Astrocyte (in vitro differentiated cells and primary cell): ENCODE measurements around the gene PRIM2. TPM values are rescaled to one million over a fixed set of nuclear protein-coding genes. Genes with fewer than 3 reads are reported as not detected.
"Not testable (repeated sequence)": the region's sequence is repeated elsewhere in the genome, so short reads cannot be mapped to it uniquely, and the experiment has no call there.

Source experiments
- DNase-seq: peaks from one replicate; pipeline ENCODE4 v3.0.0-alpha.2; 2010; ENCODE audit warnings: low read depth
- FAIRE-seq: peaks from 2 replicates; lab custom pipeline; 2011; peaks lifted over from hg19 to GRCh38; lab: Jason Lieb, UNC
- H2AFZ ChIP-seq: 2 replicates; pipeline ENCODE4 v1.6.0; 2012; ENCODE audit warnings: low read depth, low read length, inconsistent platforms
- H3K27ac ChIP-seq: 2 replicates; pipeline ENCODE4 v1.5.1; 2011; ENCODE audit warnings: low read depth, low read length, inconsistent platforms
- H3K27me3 ChIP-seq: 2 replicates; pipeline ENCODE4 v1.6.0; 2011; ENCODE audit warnings: low read length, inconsistent platforms; ENCODE audit not compliant: insufficient read depth
- H3K36me3 ChIP-seq: 2 replicates; pipeline ENCODE4 v1.5.1; 2011; ENCODE audit warnings: low read length, inconsistent platforms; ENCODE audit not compliant: insufficient read depth
- H3K4me1 ChIP-seq: 2 replicates; pipeline ENCODE4 v1.5.1; 2011; ENCODE audit warnings: low read length, inconsistent platforms; ENCODE audit not compliant: insufficient read depth
- H3K4me2 ChIP-seq: 2 replicates; pipeline ENCODE4 v1.6.0; 2012; ENCODE audit warnings: low read length, inconsistent platforms
- H3K4me3 ChIP-seq: 2 replicates; pipeline ENCODE4 v1.5.1; 2011; ENCODE audit warnings: low read depth, mild to moderate bottlenecking, low read length, inconsistent platforms; ENCODE audit not compliant: insufficient read depth
- H3K79me2 ChIP-seq: 2 replicates; pipeline ENCODE4 v1.6.0; 2012; ENCODE audit warnings: mild to moderate bottlenecking, low read length, inconsistent platforms; ENCODE audit not compliant: insufficient read depth
- H3K9ac ChIP-seq: 2 replicates; pipeline ENCODE4 v1.6.0; 2012; ENCODE audit warnings: mild to moderate bottlenecking, low read length, inconsistent platforms
- H3K9me3 ChIP-seq: 2 replicates; pipeline ENCODE4 v1.5.1; 2012; ENCODE audit warnings: low read depth, mild to moderate bottlenecking, low read length, inconsistent platforms; ENCODE audit not compliant: insufficient read depth
- H4K20me1 ChIP-seq: 2 replicates; pipeline ENCODE4 v1.6.0; 2012; ENCODE audit warnings: low read length, inconsistent platforms; ENCODE audit not compliant: insufficient read depth
- H3K27ac Mint-ChIP-seq: one replicate; pipeline ENCODE4 v1.8.0; 2021; ENCODE audit warnings: mild to moderate bottlenecking, mixed read lengths; ENCODE audit not compliant: unreplicated experiment
- H3K27me3 Mint-ChIP-seq: one replicate; pipeline ENCODE4 v1.8.0; 2021; ENCODE audit warnings: low read depth, mixed read lengths; ENCODE audit not compliant: unreplicated experiment
- H3K36me3 Mint-ChIP-seq: one replicate; pipeline ENCODE4 v1.8.0; 2021; ENCODE audit warnings: low read depth, mixed read lengths; ENCODE audit not compliant: unreplicated experiment
- H3K4me1 Mint-ChIP-seq: one replicate; pipeline ENCODE4 v1.8.0; 2021; ENCODE audit warnings: low read depth, mixed read lengths; ENCODE audit not compliant: unreplicated experiment
- H3K4me3 Mint-ChIP-seq: one replicate; pipeline ENCODE4 v1.8.0; 2021; ENCODE audit warnings: mild to moderate bottlenecking, moderate library complexity, mixed read lengths; ENCODE audit not compliant: unreplicated experiment
- H3K9me3 Mint-ChIP-seq: one replicate; pipeline ENCODE4 v1.8.0; 2021; ENCODE audit warnings: mild to moderate bottlenecking, mixed read lengths; ENCODE audit not compliant: unreplicated experiment
- total RNA-seq: library from RNA; stranded (reverse); gene quantifications from 2 replicates; pipeline ENCODE4 v1.2.1, GENCODE V29; 2021

Gene PRIM2
- total RNA-seq, 1 donor from 2014 or later = 11.9 TPM

DNA sequence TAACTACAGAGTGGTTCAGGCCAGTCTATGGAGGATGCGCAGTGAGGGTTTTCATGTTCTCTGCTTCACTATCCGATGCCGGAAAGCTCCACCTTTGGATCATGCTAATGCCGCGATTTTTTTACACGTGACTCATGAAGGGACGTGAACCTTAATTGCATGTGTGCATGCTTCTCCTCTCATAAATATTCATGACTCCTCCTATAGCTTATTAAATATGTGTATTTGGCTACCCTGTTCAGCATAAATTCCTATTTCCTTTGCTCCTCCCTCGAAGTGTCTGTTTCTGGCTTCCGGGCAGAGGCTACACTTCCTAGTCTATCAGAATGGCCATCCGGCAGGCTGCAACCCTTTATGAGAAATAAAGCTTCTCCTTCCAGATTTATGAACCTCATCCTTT lies 185.0 kb downstream of the PRIM2 start:
- not testable (repeated sequence) for H3K36me3 Mint-ChIP-seq, H3K27me3 Mint-ChIP-seq, H4K20me1 ChIP-seq, H3K36me3 ChIP-seq, H3K27me3 ChIP-seq, H3K9me3 Mint-ChIP-seq, H2AFZ ChIP-seq, H3K27ac Mint-ChIP-seq, H3K4me3 Mint-ChIP-seq, H3K4me1 ChIP-seq, FAIRE-seq, H3K4me1 Mint-ChIP-seq, H3K4me2 ChIP-seq, H3K79me2 ChIP-seq, H3K9me3 ChIP-seq, H3K4me3 ChIP-seq, H3K27ac ChIP-seq, DNase-seq, H3K9ac ChIP-seq

DNA sequence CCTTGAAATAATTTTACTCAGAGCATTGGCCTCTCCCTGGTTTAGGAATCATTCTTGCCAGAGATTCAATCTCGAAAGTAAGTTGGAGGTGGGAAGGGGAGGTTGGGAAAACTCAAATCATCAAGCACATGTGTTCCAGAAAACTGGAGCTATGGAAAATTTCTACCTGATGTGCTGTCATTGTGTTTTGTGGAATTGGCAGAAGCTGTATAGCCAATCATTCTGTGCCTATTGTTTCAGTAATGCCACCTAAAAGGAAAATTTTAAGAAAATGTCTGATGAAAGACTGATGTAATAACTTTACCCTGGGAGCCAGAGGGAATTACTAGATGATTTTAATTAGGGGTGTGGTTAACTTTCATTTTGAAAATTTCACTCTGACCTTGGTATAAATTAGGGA lies 187.8 kb downstream of the PRIM2 start:
- not testable (repeated sequence) for H3K36me3 Mint-ChIP-seq, H2AFZ ChIP-seq, H3K27me3 Mint-ChIP-seq, H3K9ac ChIP-seq, H3K27ac Mint-ChIP-seq, FAIRE-seq, H3K36me3 ChIP-seq, H3K27ac ChIP-seq, H3K4me3 Mint-ChIP-seq, DNase-seq, H3K79me2 ChIP-seq, H3K4me3 ChIP-seq, H3K4me1 Mint-ChIP-seq, H3K4me1 ChIP-seq, H4K20me1 ChIP-seq, H3K27me3 ChIP-seq, H3K4me2 ChIP-seq, H3K9me3 ChIP-seq, H3K9me3 Mint-ChIP-seq

DNA sequence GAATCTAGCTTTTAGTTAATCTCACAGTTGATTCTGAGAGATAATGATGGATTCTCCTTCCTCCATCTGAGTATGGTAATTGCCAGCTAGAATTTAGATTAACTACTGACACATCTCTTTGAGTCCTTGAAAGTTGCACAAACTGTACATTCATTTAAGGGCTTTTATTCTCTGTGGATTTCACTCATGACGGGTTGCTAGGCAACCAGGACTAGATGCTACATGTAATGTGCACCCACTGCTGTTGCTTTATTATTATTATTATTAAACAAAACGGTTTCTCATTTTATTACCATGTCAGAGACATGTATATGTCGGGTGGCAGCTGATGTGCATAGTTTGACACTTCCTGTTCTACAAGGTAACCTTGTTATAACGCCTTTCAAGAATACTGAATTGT lies 193.0 kb downstream of the PRIM2 start:
- not testable (repeated sequence) for H2AFZ ChIP-seq, H3K4me2 ChIP-seq, H3K36me3 ChIP-seq, H3K27me3 ChIP-seq, FAIRE-seq, H4K20me1 ChIP-seq, H3K36me3 Mint-ChIP-seq, DNase-seq, H3K4me1 ChIP-seq, H3K27me3 Mint-ChIP-seq, H3K79me2 ChIP-seq, H3K4me3 ChIP-seq, H3K9me3 Mint-ChIP-seq, H3K27ac ChIP-seq, H3K9me3 ChIP-seq, H3K4me1 Mint-ChIP-seq, H3K4me3 Mint-ChIP-seq, H3K27ac Mint-ChIP-seq, H3K9ac ChIP-seq

DNA sequence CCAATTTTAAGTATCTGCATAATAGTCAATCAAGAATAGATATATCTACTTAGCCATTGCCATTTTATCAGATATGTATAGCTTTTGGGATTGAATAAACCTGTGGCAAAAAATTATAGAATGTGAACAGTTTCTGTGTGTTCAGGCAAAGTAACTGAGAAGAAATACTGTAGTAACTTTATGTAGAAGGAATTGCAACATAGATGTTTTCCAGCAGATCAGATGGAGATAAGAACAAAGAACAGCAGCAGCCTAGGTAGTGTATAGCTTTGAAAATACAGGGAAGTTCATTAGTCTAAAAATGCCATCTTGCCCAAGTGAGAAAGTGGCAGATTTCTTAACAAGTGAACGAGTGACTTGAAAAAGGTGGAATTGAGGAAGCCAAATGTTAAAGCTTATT lies 197.7 kb downstream of the PRIM2 start:
- H2AFZ ChIP-seq, H3K27ac ChIP-seq, H3K27ac Mint-ChIP-seq, H3K79me2 ChIP-seq, H3K27me3 Mint-ChIP-seq, DNase-seq, H3K4me3 ChIP-seq, H3K9me3 ChIP-seq, H3K27me3 ChIP-seq, H3K36me3 ChIP-seq, H3K36me3 Mint-ChIP-seq, H3K4me2 ChIP-seq, H3K4me1 ChIP-seq, H3K4me1 Mint-ChIP-seq, H3K4me3 Mint-ChIP-seq, H4K20me1 ChIP-seq, H3K9me3 Mint-ChIP-seq, H3K9ac ChIP-seq, FAIRE-seq: not testable (repeated sequence)

DNA sequence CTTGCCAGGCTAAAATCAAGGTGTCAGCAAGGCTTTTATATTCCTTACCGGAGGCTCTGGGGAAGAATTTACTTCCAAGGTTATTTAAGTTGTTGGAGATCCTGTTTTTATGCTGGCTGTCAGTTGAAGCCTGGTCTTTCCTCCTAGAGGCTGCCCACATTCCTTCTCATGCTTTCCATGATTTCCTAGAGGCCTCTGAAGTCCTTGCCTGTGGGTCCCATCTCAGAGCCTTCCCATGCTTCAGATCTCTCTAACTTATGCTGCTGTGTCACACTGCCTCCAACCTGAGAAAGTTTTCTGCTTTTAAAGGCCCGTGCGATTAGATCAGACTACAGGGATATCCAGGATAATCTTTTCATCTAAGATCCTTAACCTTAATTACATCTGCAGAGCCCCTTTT lies 198.4 kb downstream of the PRIM2 start:
- not testable (repeated sequence) for H4K20me1 ChIP-seq, H3K27ac Mint-ChIP-seq, H2AFZ ChIP-seq, FAIRE-seq, H3K9ac ChIP-seq, H3K4me1 Mint-ChIP-seq, H3K9me3 ChIP-seq, H3K4me1 ChIP-seq, H3K9me3 Mint-ChIP-seq, H3K27me3 ChIP-seq, H3K36me3 ChIP-seq, DNase-seq, H3K27me3 Mint-ChIP-seq, H3K79me2 ChIP-seq, H3K4me3 ChIP-seq, H3K4me3 Mint-ChIP-seq, H3K27ac ChIP-seq, H3K4me2 ChIP-seq, H3K36me3 Mint-ChIP-seq

DNA sequence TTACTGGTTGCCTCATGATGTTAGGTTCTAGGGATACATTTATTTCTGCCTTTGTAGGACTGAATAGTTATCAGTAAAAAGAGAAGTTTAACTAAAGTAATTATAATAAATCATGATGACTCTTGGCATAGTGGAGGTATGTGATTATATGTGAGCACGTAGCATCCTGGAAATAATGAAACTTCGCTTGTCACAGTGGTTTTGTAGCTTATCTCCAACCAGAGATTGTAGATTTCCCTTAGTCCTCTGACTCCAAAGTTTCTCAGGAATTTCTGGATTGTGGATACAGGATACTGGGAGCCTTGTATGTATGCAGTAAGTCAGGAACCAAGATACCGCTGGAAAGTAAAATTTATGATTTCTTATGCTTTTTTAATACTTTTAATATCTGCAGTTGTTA lies 199.3 kb downstream of the PRIM2 start:
- not testable (repeated sequence) for H3K4me1 Mint-ChIP-seq, H3K36me3 ChIP-seq, FAIRE-seq, H3K9me3 ChIP-seq, H3K27ac ChIP-seq, H3K4me1 ChIP-seq, H3K79me2 ChIP-seq, H3K4me2 ChIP-seq, H3K36me3 Mint-ChIP-seq, H4K20me1 ChIP-seq, H3K4me3 Mint-ChIP-seq, H3K27ac Mint-ChIP-seq, H3K9me3 Mint-ChIP-seq, H3K9ac ChIP-seq, H3K27me3 ChIP-seq, H3K4me3 ChIP-seq, H3K27me3 Mint-ChIP-seq, H2AFZ ChIP-seq
- DNase-seq = peak; percentile 59
